AG08396 (cell line): ENCODE data around the gene FHL3.
"Not testable (repeated sequence)": the region's sequence is repeated elsewhere in the genome, so short reads cannot be mapped to it uniquely, and the experiment has no call there.

Source experiments
- DNase-seq: peaks from one replicate; pipeline ENCODE4 v3.0.0; 2012; ENCODE audit warnings: low spot score, mixed read lengths

FHL3 gene

GRCh38 chr1:37987679-37988078 lies 17.6 kb downstream of the FHL3 start:
- no peak for DNase-seq

GRCh38 chr1:37983546-37983945 lies 21.8 kb downstream of the FHL3 start:
- DNase-seq, result no peak

- DNase-seq, result no peak
Measured at GRCh38 chr1:37978541-37978940, 26.8 kb downstream of the FHL3 start.

- peak; percentile 45 for DNase-seq
Measured at GRCh38 chr1:37975083-37975482, 30.2 kb downstream of the FHL3 start.

GRCh38 chr1:37974567-37974966 lies 30.7 kb downstream of the FHL3 start:
- DNase-seq, result no peak

GRCh38 chr1:37973684-37974083 lies 31.6 kb downstream of the FHL3 start:
- not testable (repeated sequence) for DNase-seq

- no peak for DNase-seq
Measured at GRCh38 chr1:37965301-37965700, 40.0 kb downstream of the FHL3 start.

- DNase-seq, result not testable (repeated sequence)
Measured at GRCh38 chr1:37964106-37964505, 41.2 kb downstream of the FHL3 start.

- peak; percentile 75 for DNase-seq
Measured at GRCh38 chr1:37958690-37959089, 46.6 kb downstream of the FHL3 start.

GRCh38 chr1:37955685-37956084 lies 49.6 kb downstream of the FHL3 start:
- DNase-seq, result no peak

- DNase-seq, result no peak
Measured at GRCh38 chr1:37954316-37954971, 50.9 kb downstream of the FHL3 start.

- DNase-seq, result no peak
Measured at GRCh38 chr1:37952738-37953137, 52.6 kb downstream of the FHL3 start.

- no peak for DNase-seq
Measured at GRCh38 chr1:37951783-37952624, 53.3 kb downstream of the FHL3 start.

- DNase-seq, result no peak
Measured at GRCh38 chr1:37951041-37951782, 54.1 kb downstream of the FHL3 start.

GRCh38 chr1:37949524-37950152 lies 55.7 kb downstream of the FHL3 start:
- no peak for DNase-seq

GRCh38 chr1:37948841-37949240 lies 56.5 kb downstream of the FHL3 start:
- DNase-seq, result no peak

- no peak for DNase-seq
Measured at GRCh38 chr1:37948166-37948565, 57.1 kb downstream of the FHL3 start.

GRCh38 chr1:37947364-37947763 lies 58.0 kb downstream of the FHL3 start:
- DNase-seq, result no peak
